ENCODE measurements around the gene GCSAM. TPM values are rescaled to one million over a fixed set of nuclear protein-coding genes. Genes with fewer than 3 reads are reported as not detected.

GCSAM gene
- total and polyA plus RNA-seq, 2 donors (not counting 1 experiment from before 2014, with no cell fraction given) = 14.9 to 24.6 TPM

GRCh38 chr3:112133626-112134334 lies 732 bp upstream of the GCSAM start:
- H2AFZ ChIP-seq (ENCODE audit: insufficient read depth, low read depth, low read length, poor library complexity, severe bottlenecking) = peak overlapping the region; percentile 40
- TF ChIP-seq CTCF (IDR thresholded peaks at IDR 0.05) (no peak), EZH2 (IDR thresholded peaks at IDR 0.05; ENCODE audit: borderline replicate concordance, insufficient read depth, low read depth, low read length, poor library complexity, severe bottlenecking) (no peak)
- intact Hi-C loops (cut with micrococcal nuclease) = loop anchor here (1.0 to 5.0 kb wide), 3 partner anchors 15 to 859 kb away; partner anchors contain the start of gene GTPBP8
- ATAC-seq (ENCODE audit: low read depth) (no peak), DNase-seq (no peak)
- peaks cover 83% of the 10 kb centered on the region for H3K4me1 Mint-ChIP-seq
- no peaks in the 10 kb centered on the region for H3K27me3 Mint-ChIP-seq
- peak overlapping the region; percentile 96 for H3K27ac Mint-ChIP-seq
- no peaks in the 10 kb centered on the region for H3K27me3 ChIP-seq (replicated peaks in 1 of 4; ENCODE audit: control extremely low read depth in 1 of 4, control insufficient read depth in 3 of 4, insufficient read depth in 4 of 4, low read length in 3 of 4)
- H3K27ac ChIP-seq (ENCODE audit: low read length in 2 of 2) = peak overlapping the region; percentile 66 to 90
- H3K36me3 ChIP-seq (replicated peaks in 1 of 2; ENCODE audit: control extremely low read depth in 1 of 2, control insufficient read depth in 1 of 2, extremely low read depth in 1 of 2, insufficient read depth in 2 of 2, low read length in 1 of 2) = no peaks in the 10 kb centered on the region
- peak overlapping the region; percentile 69 for H3K9ac ChIP-seq (ENCODE audit: low read length)
- H3K4me1 ChIP-seq (ENCODE audit: control insufficient read depth in 2 of 2, insufficient read depth in 2 of 2, low read length in 2 of 2) = peaks cover 73 to 80% of the 10 kb centered on the region in 2 donors
- H3K9me3 Mint-ChIP-seq (ENCODE audit: insufficient read depth) = no peaks in the 10 kb centered on the region
- H3K4me3 ChIP-seq (ENCODE audit: control extremely low read depth in 1 of 5, extremely low read depth in 1 of 5, insufficient read depth in 1 of 5, low read depth in 2 of 5, low read length in 4 of 5) = peak overlapping the region in 2 of 5 experiments; percentile 10 to 66
- ChIA-PET POLR2A (no interaction called here), CTCF (interaction anchor here (1.7 to 2.5 kb wide), 4 partner anchors 14 to 397 kb away, joined by 5 to 15 read pairs (median 8); partner anchors contain the start of gene SLC9C1)
- H3K79me2 ChIP-seq (ENCODE audit: control insufficient read depth, insufficient read depth, low read length) = peaks cover 15% of the 10 kb centered on the region
- no peaks in the 10 kb centered on the region for H4K20me1 ChIP-seq (ENCODE audit: control insufficient read depth, insufficient read depth, low read length, poor library complexity, severe bottlenecking)
- peak overlapping the region; percentile 92 for H3K4me3 Mint-ChIP-seq
- no peaks in the 10 kb centered on the region for H3K9me3 ChIP-seq (ENCODE audit: control extremely low read depth in 1 of 3, control insufficient read depth in 2 of 3, insufficient read depth in 1 of 3, low read length in 2 of 3)
- H3K4me2 ChIP-seq (replicated peaks; ENCODE audit: low read depth, low read length, poor library complexity, severe bottlenecking) = peak overlapping the region; percentile 78
- 72% methylated on average over 2 of the region's 5 CpGs for WGBS (ENCODE audit: insufficient coverage)

- TF ChIP-seq CTCF (IDR thresholded peaks at IDR 0.05) (no peak), EZH2 (IDR thresholded peaks at IDR 0.05; ENCODE audit: borderline replicate concordance, insufficient read depth, low read depth, low read length, poor library complexity, severe bottlenecking) (no peak)
- Mint-ChIP-seq H3K4me3 (peak overlapping the region; percentile 92), H3K4me1 (peaks cover 90% of the 10 kb centered on the region)
Measured at GRCh38 chr3:112132554-112132953, 494 bp downstream of the GCSAM start.

More at GRCh38 chr3:112132554-112132953, 494 bp downstream of the GCSAM start:
- CTCF ChIA-PET = interaction anchor here (0.8 to 2.5 kb wide), 5 partner anchors 13 to 161 kb away, joined by 3 to 15 read pairs (median 6); partner anchors contain the start of gene SLC9C1
- no peak for ATAC-seq (ENCODE audit: low read depth)
- POLR2A ChIA-PET = no interaction called here
- Histone ChIP-seq H3K4me2 (replicated peaks; ENCODE audit: low read depth, low read length, poor library complexity, severe bottlenecking) (peak overlapping the region; percentile 78), H3K4me1 (ENCODE audit: control insufficient read depth in 2 of 2, insufficient read depth in 2 of 2, low read length in 2 of 2) (peaks cover 80 to 87% of the 10 kb centered on the region in 2 donors), H4K20me1 (ENCODE audit: control insufficient read depth, insufficient read depth, low read length, poor library complexity, severe bottlenecking) (no peaks in the 10 kb centered on the region), H3K79me2 (ENCODE audit: control insufficient read depth, insufficient read depth, low read length) (peaks cover 15% of the 10 kb centered on the region), H3K9ac (ENCODE audit: low read length) (peak overlapping the region; percentile 69), H3K4me3 (ENCODE audit: control extremely low read depth in 1 of 5, extremely low read depth in 1 of 5, insufficient read depth in 1 of 5, low read depth in 2 of 5, low read length in 4 of 5) (peak overlapping the region; percentile 32 to 81 (median 59)), H2AFZ (ENCODE audit: insufficient read depth, low read depth, low read length, poor library complexity, severe bottlenecking) (peak overlapping the region; percentile 40), H3K36me3 (replicated peaks in 1 of 2; ENCODE audit: control extremely low read depth in 1 of 2, control insufficient read depth in 1 of 2, extremely low read depth in 1 of 2, insufficient read depth in 2 of 2, low read length in 1 of 2) (no peaks in the 10 kb centered on the region), H3K27me3 (replicated peaks in 1 of 4; ENCODE audit: control extremely low read depth in 1 of 4, control insufficient read depth in 3 of 4, insufficient read depth in 4 of 4, low read length in 3 of 4) (no peaks in the 10 kb centered on the region), H3K9me3 (ENCODE audit: control extremely low read depth in 1 of 3, control insufficient read depth in 2 of 3, insufficient read depth in 1 of 3, low read length in 2 of 3) (no peaks in the 10 kb centered on the region), H3K27ac (ENCODE audit: low read length in 2 of 2) (peak overlapping the region; percentile 66 to 90)
- intact Hi-C loops (cut with micrococcal nuclease) = loop anchor here (5.0 kb wide), 2 partner anchors 340 to 860 kb away; partner anchors contain the start of gene GTPBP8
- WGBS (ENCODE audit: insufficient coverage) = no CpG with 5 or more reads among the region's 1 CpG
- no peaks in the 10 kb centered on the region for H3K27me3 Mint-ChIP-seq
- H3K27ac Mint-ChIP-seq = peak overlapping the region; percentile 96
- no peak for DNase-seq
- H3K9me3 Mint-ChIP-seq (ENCODE audit: insufficient read depth) = no peaks in the 10 kb centered on the region

Data from B cell (primary cell).